Stomach smooth muscle (tissue), 2 donors: ENCODE data around the gene CYTH1.

Experiments used
- H3K27ac ChIP-seq: one replicate; pipeline ENCODE4 v1.7.0; 2013; ENCODE audit warnings: mild to moderate bottlenecking, low read length, inconsistent platforms
- H3K27me3 ChIP-seq, 2 donors: one replicate each; pipeline ENCODE4 v1.7.0; 2013; ENCODE audit warnings: low read length in 2 of 2; ENCODE audit not compliant: insufficient read depth in 2 of 2, control insufficient read depth in 1 of 2
- H3K36me3 ChIP-seq, 2 donors: one replicate each; pipeline ENCODE4 v1.7.0; 2013; ENCODE audit warnings: low read length in 2 of 2; ENCODE audit not compliant: control insufficient read depth in 2 of 2, insufficient read depth in 2 of 2
- H3K4me1 ChIP-seq: one replicate; pipeline ENCODE4 v1.7.0; 2013; ENCODE audit warnings: low read length; ENCODE audit not compliant: control insufficient read depth, insufficient read depth
- H3K4me3 ChIP-seq, 2 donors: one replicate each; pipeline ENCODE4 v1.7.0; 2013; ENCODE audit warnings: low read length in 2 of 2
- H3K9ac ChIP-seq, 2 donors: one replicate each; pipeline ENCODE4 v1.7.0; 2013; ENCODE audit warnings: low read length in 2 of 2, mild to moderate bottlenecking in 1 of 2
- H3K9me3 ChIP-seq, 2 donors: one replicate each; pipeline ENCODE4 v1.7.0; 2013; ENCODE audit warnings: low read length in 2 of 2; ENCODE audit not compliant: control insufficient read depth in 2 of 2
- donor health status: healthy.
- donor health status: Pancreatic carcinoma.

CYTH1 gene

DNA sequence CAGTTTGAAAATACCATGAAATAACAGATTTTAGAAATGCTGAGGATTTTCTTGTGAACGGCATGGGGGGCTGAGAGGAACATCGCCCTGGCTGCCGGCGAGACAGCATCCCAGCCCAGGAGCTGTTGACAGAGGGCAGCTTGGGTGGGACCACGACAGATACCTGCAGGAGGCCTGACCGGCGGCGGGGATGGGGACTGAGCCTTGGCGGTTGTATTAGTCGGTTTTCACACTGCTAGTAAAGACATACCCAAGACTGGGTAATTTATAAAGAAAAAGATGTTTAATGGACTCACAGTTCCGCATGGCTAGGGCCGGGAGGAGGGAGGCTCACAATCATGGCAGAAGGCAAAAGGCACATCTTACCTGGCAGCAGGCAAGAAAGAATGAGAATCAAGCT, 122.5 kb downstream of the CYTH1 start:
- H3K4me3 ChIP-seq = no peak overlapping the region
- H3K4me1 ChIP-seq = no peaks in the 10 kb centered on the region
- no peaks in the 10 kb centered on the region for H3K27me3 ChIP-seq
- H3K9ac ChIP-seq = no peak overlapping the region
- H3K36me3 ChIP-seq = no peaks in the 10 kb centered on the region
- no peaks in the 10 kb centered on the region for H3K9me3 ChIP-seq
- no peak overlapping the region for H3K27ac ChIP-seq

DNA sequence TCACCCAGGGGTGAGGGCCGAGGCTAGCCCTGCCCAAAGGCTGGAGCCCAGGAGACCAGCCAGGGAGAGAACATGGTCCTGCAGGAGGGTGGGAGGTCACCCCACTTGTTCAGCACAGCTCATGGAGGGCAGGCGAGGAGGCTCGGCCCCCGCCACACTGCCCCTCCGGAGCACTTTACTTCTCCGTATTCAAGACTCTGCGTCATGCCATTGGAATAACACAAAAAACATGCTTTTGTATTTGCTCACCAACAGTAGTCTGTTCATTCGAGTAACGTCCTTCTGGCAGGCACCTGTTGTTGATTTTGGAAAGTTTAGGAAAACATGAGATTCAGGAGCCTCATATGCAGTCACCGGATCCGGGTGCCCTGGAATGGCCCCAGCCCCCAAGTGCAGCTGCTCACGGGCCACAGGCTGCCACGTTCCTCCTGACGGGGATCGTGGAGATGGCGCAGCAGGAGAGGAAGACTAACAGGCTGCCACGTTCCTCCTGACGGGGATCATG, 123.7 kb downstream of the CYTH1 start:
- Histone ChIP-seq H3K9ac (no peak overlapping the region), H3K4me1 (no peaks in the 10 kb centered on the region), H3K9me3 (no peaks in the 10 kb centered on the region), H3K4me3 (no peak overlapping the region), H3K27me3 (no peaks in the 10 kb centered on the region), H3K27ac (no peak overlapping the region), H3K36me3 (no peaks in the 10 kb centered on the region)

DNA sequence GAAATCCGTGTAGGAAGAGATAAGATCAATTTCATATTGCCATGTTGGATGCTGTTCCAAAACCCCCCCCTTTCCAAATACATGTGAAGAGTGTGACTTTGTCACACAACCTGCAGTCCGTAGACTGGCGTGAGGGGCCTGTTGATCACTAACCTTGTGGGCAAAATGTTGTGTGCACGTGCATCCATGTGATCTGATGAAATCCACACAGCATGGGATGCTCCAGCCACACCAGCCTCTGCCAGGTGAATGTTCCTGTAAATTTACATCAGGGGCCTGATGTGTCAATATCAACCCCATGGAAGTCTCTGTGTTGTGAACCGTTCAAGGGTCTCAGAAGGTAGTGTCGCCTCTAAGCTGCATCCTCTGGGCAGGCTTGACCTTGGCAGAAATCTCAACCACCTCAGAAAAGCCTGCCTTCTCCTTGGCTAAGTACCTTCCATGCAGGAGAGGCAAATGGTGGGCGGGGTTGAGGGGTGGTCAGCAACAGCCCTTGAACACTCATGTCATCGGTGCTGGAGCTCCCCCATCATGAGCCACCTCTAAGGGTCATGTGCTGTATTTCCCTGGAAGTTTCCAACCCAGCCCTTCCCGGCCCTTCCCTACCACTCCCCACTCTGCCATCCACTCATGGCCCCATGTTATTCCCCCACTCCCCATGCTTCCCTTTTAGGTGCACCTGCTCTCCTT, 126.7 kb downstream of the CYTH1 start:
- H3K9ac ChIP-seq = no peak overlapping the region
- no peak overlapping the region for H3K27ac ChIP-seq
- H3K9me3 ChIP-seq = no peaks in the 10 kb centered on the region
- no peak overlapping the region for H3K4me3 ChIP-seq
- no peaks in the 10 kb centered on the region for H3K4me1 ChIP-seq
- no peaks in the 10 kb centered on the region for H3K27me3 ChIP-seq
- no peaks in the 10 kb centered on the region for H3K36me3 ChIP-seq

DNA sequence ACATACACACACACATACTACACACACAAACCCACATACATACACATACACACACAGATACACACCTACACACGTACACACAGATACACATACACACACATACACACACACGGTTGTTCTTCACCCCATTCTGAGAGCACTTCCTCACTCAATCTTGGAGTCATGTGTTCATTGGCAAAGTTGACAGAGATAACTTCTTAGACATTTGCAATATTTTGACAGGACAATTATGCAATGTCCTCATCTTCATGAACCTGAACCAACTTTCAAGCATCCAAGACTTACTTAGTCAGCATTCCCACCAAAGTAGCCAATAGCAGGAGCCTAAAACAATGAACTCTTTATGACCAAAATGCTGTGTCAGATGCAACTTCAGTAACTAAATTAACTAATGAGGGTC, 127.7 kb downstream of the CYTH1 start:
- H3K9me3 ChIP-seq = no peaks in the 10 kb centered on the region
- H3K4me3 ChIP-seq = no peak overlapping the region
- H3K27ac ChIP-seq = no peak overlapping the region
- H3K4me1 ChIP-seq = no peaks in the 10 kb centered on the region
- no peaks in the 10 kb centered on the region for H3K36me3 ChIP-seq
- H3K27me3 ChIP-seq = no peaks in the 10 kb centered on the region
- H3K9ac ChIP-seq = no peak overlapping the region

GRCh38 chr17:78653382-78653781, 128.7 kb downstream of the CYTH1 start:
- no peak overlapping the region for H3K4me3 ChIP-seq
- no peak overlapping the region for H3K27ac ChIP-seq
- H3K9me3 ChIP-seq = no peaks in the 10 kb centered on the region
- no peaks in the 10 kb centered on the region for H3K36me3 ChIP-seq
- H3K9ac ChIP-seq = no peak overlapping the region
- no peaks in the 10 kb centered on the region for H3K4me1 ChIP-seq
- H3K27me3 ChIP-seq = no peaks in the 10 kb centered on the region

DNA sequence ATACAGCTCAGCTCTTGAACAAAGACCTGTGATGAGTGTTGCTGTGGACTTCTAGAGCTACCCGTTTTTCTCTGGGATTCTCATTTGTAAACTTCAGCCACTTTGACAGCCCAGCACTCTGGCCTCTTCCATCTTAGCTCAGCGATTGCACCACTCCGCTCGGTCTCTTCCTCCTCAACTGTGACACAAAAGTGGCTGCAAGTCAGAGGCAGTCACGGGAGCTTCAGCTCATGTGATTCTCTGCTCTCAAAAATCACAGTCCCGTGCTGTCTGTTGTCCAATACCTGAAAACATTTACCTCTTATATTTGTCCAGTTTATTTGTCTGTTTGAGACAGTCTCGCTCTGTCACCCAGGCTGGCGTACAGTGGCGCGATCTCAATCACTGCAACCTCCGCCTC, 129.2 kb downstream of the CYTH1 start:
- Histone ChIP-seq H3K27ac (no peak overlapping the region), H3K4me3 (no peak overlapping the region), H3K27me3 (no peaks in the 10 kb centered on the region), H3K36me3 (no peaks in the 10 kb centered on the region), H3K4me1 (no peaks in the 10 kb centered on the region), H3K9me3 (no peaks in the 10 kb centered on the region), H3K9ac (no peak overlapping the region)

- H3K27ac ChIP-seq = no peak overlapping the region
- H3K9ac ChIP-seq = no peak overlapping the region
These were observed 130.0 kb downstream of the CYTH1 start for GRCh38 chr17:78652024-78652423.

DNA sequence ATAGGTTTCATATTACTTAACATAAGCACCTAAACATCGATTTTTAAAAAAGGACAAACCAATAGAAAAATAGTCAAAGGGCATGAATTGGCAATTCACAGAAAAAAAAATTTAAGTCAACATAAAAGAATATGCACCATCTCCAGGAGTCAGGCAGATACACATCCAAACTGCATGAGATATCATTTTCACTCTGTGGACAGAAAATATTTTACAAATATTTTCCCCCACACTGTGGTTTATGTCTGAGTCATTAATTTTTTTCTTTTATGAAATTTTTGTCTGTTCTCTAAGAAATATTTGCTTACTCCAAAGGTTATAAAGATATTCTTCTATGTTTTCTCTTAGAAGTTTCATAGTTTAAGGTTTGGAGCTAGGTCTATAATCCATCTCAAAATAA, 130.5 kb downstream of the CYTH1 start:
- Histone ChIP-seq H3K27ac (no peak overlapping the region), H3K4me3 (no peak overlapping the region), H3K27me3 (no peaks in the 10 kb centered on the region), H3K9ac (no peak overlapping the region), H3K4me1 (no peaks in the 10 kb centered on the region), H3K36me3 (no peaks in the 10 kb centered on the region), H3K9me3 (no peaks in the 10 kb centered on the region)

More at GRCh38 chr17:78652024-78652423, 130.0 kb downstream of the CYTH1 start:
- no peaks in the 10 kb centered on the region for H3K9me3 ChIP-seq
- no peak overlapping the region for H3K4me3 ChIP-seq
- H3K36me3 ChIP-seq = no peaks in the 10 kb centered on the region
- H3K4me1 ChIP-seq = no peaks in the 10 kb centered on the region
- no peaks in the 10 kb centered on the region for H3K27me3 ChIP-seq

GRCh38 chr17:78650093-78650715, 131.9 kb downstream of the CYTH1 start:
- H3K4me3 ChIP-seq = no peak overlapping the region
- no peaks in the 10 kb centered on the region for H3K9me3 ChIP-seq
- no peak overlapping the region for H3K27ac ChIP-seq
- no peak overlapping the region for H3K9ac ChIP-seq
- no peaks in the 10 kb centered on the region for H3K36me3 ChIP-seq
- no peaks in the 10 kb centered on the region for H3K27me3 ChIP-seq
- no peaks in the 10 kb centered on the region for H3K4me1 ChIP-seq

- Histone ChIP-seq H3K36me3 (no peaks in the 10 kb centered on the region), H3K27me3 (peaks cover 0 to 2% of the 10 kb centered on the region in 2 donors), H3K9me3 (no peaks in the 10 kb centered on the region), H3K9ac (no peak overlapping the region), H3K4me3 (no peak overlapping the region), H3K4me1 (no peaks in the 10 kb centered on the region), H3K27ac (no peak overlapping the region)
These were observed 133.8 kb downstream of the CYTH1 start for GRCh38 chr17:78648293-78648692.

GRCh38 chr17:78647032-78647431, 135.0 kb downstream of the CYTH1 start:
- no peak overlapping the region for H3K9ac ChIP-seq
- H3K4me3 ChIP-seq = no peak overlapping the region
- no peaks in the 10 kb centered on the region for H3K36me3 ChIP-seq
- H3K27ac ChIP-seq = no peak overlapping the region
- H3K27me3 ChIP-seq = peaks cover 0 to 2% of the 10 kb centered on the region in 2 donors
- no peaks in the 10 kb centered on the region for H3K4me1 ChIP-seq
- no peaks in the 10 kb centered on the region for H3K9me3 ChIP-seq
